ENCODE data around the gene DYNC1I1.

The DYNC1I1 gene

DNA sequence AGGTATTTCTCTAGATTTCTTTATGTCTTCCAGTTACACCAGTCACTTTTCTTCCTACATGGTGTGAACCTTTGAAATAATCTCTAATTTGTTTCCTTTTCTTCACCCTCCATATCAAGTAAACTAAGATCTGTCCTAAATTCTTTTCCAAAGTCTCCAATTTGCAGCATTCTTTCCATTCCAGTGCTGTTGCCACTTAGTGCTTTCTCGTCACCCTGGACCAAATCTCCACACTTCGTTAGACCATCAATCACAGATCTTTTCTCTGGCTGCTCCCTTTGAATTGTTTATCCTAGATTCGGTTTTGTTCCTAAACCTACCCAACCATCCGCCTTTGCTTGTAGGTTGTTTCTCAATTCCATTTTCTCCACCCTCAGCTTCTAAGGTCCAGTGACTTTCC, 74.7 kb downstream of the DYNC1I1 start:
- no peak for DNase-seq (ENCODE audit: extremely low read depth in 1 of 2, low read depth in 1 of 2)

DNA sequence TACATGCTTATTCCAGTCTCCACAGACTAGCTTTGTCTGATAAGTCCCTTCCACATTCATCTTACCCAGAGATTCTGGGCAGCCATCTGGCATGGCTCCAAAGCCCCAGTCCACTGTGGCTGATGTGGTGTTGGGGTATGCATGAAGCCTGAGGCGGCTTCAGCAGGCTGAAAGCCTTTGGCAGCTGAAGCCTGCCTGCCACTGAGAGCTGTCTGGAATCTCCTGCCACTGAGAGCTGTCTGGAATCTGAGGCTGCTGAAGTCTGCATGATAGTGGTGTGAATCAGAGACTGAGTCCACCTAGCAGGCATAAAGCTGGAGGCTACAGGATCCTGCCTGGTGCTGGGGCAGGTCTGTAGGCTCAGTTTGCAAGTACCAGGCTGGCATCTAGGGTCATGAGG, 87.1 kb downstream of the DYNC1I1 start:
- DNase-seq (ENCODE audit: extremely low read depth in 1 of 2, low read depth in 1 of 2): no peak

DNA sequence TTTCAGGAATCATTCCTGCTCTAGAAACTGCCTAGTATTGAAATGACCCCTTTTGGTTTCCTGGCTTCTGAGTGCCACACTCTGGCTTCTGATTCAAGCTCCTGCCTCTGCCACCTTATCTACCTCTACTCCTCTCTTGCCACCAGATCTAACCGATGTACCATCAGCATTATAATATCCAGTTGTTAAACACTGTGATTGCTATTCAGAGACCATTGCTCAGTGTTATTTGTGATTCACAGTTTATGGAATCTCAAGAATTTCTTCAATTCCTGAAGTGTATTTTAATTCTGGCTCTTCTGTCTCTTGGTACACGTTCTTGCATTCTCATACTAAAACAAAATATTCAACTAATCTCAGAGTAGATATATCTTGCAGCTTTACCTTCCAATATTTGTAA, 88.7 kb downstream of the DYNC1I1 start:
- DNase-seq (ENCODE audit: extremely low read depth in 1 of 2, low read depth in 1 of 2): no peak

DNA sequence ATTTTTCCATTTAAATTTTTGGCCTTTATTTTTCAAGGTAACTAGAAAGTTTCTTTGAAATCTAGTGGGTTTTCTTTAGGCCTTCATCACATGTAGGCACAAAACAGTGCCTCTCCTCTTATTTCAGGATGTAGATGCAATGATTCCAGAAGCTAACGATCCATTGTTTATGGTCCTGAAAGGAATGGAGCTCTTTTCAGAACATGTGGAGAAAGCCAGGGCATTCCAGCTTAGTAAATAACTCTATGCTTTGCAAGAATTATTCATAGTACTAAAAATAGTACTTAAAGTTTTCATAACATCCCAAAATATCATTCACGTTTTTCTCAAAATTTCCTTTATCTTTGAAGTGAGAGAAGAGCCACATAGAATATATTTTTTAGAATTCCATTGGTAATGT, 91.3 kb downstream of the DYNC1I1 start:
- DNase-seq (ENCODE audit: extremely low read depth in 1 of 2, low read depth in 1 of 2): no peak

DNA sequence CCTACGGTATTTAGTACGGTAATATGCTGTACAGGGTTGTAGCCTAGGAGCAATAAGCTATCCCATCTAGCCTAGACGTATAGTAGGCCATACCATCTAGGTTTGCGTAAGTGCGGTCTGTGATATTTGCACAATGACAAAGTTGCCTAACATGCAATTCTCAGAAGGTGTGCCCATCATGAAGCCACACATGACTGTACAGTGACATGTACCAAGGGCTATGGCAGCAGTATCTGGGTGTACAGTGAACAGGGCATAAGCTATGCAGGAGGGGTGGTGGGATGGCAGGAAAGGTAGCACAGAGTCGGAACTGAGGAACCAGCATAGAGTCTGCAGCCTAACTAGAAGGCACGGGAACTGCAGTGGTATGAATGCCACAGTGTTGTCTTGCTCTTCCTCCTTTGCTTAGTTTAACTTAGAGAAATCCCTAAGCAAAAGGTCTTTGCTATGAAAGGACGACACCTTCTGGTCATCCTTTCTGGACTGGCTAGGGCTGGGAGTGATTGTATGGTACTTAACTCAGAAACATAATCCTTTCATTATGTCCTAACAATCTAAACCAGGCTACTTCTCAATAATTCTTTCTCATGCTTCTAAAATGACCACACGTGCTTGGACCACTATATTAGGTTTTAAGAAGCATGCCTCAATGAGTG, 93.5 kb downstream of the DYNC1I1 start:
- DNase-seq (ENCODE audit: extremely low read depth in 1 of 2, low read depth in 1 of 2): no peak

DNA sequence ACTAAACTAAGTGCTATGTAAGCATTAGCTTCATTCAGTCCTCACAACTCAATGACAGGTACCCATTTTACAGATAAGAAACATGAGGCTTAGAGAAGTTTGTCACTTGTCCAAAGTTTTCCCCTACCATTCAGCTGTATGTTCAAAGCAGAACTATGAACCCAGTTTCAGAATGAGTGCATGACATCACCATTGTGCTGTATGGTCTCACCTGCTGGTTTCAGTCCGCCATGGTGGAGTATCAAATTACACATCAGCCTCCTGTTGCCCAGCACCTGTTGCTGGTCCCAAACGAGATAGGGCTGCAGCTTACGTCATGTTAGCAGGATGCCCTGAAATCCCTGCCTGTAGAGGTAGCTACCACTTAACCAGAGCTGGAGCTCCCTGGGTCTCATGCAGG, 95.0 kb downstream of the DYNC1I1 start:
- no peak for DNase-seq (ENCODE audit: extremely low read depth in 1 of 2, low read depth in 1 of 2)

DNA sequence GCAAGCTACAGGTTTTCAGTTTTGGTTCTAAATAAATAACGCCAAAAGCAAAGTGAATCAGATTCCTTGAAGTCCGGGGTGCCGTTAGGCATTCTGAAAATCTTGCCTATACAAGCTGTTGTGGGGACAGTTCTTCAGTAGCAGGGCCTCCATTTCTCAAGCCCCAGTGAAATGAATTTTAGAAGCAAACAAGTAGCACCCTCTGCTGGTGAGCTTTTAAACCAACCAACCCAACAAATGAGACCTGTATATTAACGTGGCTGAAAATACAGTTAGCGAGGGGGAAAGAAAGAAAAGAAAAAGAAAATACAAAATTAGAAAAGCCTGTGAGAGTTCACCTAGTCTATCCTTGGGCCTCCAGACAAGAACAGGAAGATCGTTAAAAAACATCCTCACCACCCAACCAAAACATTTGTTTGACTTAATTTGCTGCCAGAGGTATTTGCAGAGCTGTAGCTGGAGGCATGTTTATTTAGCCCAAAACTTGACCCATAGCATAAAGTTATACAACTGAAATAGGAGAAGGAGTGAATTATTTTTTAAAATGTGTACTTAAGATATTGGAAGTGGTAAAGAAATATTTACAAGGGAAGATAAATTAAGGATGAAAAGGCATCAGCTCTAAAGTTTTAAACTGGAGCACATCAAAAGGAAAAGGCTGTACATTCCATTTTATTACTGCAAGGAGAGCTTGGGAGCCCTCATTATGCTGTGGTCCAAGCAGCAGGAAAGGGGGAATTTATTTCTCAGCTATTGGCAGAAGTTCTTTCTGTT, 98.9 kb downstream of the DYNC1I1 start:
- DNase-seq (ENCODE audit: extremely low read depth in 1 of 2, low read depth in 1 of 2): no peak

DNA sequence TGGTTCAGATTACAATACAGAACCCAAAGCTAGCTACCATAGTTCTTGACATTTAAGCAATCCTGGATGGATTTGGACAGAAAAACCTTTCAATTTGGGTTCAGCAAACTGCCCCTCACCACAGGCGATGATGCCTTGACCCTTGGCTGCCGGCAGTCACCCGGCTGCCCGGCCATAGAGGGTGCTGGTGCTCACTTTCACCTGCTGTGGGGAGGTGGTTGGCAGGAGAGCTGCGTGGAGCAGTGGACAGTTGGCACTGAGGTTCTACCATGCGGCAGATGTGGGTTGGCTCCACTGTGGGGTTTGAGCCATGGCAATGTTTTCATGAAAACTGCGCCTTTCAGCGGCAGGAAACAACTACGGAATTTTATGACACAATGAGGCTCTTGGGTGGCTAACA, 99.5 kb downstream of the DYNC1I1 start:
- DNase-seq (ENCODE audit: extremely low read depth in 1 of 2, low read depth in 1 of 2): no peak

DNA sequence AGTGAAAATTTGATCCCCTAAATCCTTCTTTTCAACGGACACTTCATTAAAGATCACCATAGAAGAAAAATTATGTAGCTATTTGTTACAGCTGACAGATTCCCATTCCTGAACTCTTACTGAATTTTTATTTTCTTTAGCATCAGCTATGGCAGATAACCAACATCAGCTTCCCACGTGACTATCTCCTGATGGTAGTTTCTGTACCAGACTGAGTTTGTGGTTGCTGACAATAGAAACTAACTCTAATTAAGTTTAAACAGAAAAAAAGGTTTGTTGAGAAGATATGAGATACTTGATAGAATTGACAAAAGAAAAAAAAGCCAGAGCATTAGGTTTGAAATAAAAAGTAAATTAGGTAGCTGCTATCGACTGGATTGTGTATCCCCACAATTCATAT, 101.8 kb downstream of the DYNC1I1 start:
- DNase-seq (ENCODE audit: extremely low read depth in 1 of 2, low read depth in 1 of 2): no peak

DNA sequence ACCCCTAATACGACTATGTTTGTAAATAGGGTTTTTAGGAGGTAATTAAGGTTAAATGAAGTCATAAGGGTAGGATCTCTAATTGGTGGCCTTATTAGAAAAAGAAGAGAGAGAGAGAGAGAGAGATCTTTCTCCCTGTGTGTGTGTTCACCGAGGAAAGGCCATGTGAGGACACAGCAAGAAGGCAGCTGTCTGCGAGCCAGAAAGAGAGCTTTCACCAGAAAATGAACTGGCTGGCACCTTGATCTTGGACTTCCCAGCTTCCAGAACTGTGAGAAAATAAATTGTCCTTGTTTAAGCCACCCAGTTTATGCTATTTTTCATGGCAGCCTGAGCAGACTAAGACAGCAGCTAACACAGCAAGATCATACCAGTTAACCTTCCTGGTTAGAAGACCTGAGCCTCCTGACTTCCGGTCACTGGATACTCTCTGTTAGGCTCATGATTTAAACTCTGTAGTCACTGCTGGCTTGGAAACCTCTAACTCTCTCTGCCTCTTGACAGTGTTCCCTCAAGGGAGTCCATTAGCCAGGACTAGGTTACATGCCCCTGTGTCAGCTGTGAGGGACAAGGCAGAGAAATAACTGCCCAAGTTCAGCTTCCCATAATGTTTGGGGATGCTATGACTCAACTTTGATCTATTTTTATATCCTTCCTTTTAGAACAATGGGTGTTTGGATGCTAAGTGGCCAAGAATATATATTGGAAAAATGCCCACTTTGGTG, 102.3 kb downstream of the DYNC1I1 start:
- no peak for DNase-seq (ENCODE audit: extremely low read depth in 1 of 2, low read depth in 1 of 2)

DNA sequence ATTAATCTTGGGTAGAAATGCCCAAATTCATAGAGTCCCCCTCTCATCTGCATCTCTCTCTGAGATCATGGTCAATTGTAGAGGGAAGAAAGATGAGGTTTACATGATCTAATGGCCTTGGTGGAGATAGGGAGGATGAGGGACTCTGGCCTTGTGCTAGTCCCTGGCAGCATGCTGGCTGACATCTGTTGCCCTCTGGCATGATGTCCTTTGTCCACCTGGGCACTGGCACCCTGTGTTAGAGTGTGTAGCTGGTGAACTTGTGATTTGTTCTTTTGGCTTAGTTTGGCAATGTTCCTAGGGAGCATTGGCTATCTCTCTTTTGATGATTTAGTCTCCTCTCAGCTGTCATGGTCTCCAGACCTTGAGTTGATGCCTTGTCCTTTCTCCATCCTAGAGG, 103.2 kb downstream of the DYNC1I1 start:
- DNase-seq (ENCODE audit: extremely low read depth in 1 of 2, low read depth in 1 of 2): no peak

DNA sequence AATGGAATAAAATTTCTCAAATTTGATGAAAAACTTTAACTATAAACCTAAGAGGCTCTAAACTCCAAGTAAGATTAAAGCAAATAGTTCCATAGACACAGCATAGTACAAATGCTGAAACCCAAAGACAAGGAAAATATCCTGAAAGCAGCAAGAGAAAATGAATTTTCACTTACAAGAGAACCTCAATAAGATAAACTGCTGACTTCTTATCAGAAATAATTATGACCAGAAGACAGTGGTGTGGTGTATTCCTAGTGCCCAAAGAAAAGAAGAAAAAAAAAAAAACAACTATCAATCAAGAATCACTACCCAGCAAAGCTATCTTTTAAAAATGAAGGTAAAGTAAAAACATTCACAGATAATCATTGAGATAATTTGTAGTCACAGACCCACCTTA, 106.3 kb downstream of the DYNC1I1 start:
- DNase-seq (ENCODE audit: extremely low read depth in 1 of 2, low read depth in 1 of 2): no peak

DNA sequence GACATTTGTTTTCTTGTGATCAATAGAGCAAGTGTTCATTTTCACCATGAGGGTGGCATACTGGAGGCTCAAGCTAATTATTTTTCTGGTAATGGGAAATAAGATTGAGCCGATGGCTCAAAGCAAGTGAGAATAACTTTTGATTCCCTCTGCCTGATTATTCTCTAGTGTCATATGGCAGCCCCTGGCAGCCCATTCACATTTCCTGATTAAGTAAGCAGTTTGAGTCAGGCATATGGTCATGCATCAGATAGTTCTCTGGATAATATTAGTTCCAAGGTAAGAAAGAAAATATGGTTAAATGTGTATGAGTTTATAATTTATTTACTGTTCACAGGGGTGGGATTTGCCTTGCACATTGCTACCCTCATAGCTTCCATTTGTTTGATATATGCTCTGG, 109.2 kb downstream of the DYNC1I1 start:
- DNase-seq (ENCODE audit: extremely low read depth in 1 of 2, low read depth in 1 of 2): no peak

DNA sequence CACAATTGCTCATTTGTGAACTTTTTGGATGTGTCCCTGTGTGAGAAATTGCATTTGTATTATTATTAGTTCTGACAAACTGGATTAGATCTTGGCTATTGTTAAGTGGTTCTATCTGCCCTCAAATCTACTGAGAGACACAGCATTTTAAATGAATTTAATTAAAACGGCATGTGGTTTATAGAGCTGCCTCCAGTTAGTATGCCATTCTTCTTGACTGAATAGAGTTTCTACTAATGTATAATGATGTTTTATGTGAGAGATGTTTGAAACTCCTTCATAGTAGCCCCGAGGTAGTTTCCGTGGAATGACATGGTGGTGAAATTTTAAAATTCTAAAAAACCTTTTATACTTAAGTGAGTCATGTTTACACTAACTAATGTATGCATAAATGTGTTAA, 110.9 kb downstream of the DYNC1I1 start:
- no peak for DNase-seq (ENCODE audit: extremely low read depth in 1 of 2, low read depth in 1 of 2)

DNA sequence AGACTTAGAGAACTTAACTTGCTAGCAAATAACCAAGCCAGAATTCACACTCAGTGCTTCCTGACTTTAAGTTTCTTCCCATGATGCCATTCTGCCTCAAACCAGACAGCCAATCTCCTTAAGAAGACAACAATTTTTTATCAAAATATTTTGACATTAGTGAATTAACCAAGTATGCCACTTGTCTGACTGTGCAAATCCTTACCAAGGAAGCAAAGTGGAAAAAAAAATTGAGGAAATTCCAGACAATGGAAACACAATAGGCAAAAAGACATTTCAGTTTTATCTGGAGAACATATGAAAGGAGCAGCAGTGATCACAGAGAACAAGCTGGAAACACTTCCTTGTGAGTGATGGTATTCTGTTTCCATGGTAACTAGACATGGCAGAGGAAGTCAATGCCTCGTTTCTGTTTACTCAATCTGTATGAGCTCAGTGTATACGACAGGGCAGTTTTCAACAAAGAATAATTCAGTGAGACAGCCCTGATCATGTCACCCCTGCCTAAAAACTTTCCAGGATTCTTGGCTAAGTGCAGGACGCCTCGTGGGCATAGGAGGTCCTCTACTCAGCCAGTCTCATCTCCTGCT, 114.2 kb downstream of the DYNC1I1 start:
- DNase-seq (ENCODE audit: extremely low read depth in 1 of 2, low read depth in 1 of 2): no peak

DNA sequence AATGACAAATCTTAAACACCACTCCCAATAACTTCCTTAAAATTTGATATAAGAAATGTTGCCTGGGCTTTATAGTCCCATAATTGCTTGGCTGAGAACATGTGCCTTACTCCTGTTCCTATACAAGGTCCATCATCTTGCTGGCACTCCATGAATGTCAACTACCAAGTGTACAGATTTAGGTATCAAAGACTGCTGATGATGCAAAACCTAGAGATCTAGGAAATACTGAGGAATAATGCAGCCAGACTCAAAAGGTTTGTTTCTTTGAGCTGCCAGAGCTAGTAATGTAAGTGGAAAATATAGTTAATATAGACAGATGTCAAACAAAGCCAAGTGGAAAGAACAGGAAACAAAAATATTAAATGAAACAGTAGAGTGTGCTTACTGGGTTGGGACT, 121.1 kb downstream of the DYNC1I1 start:
- no peak for DNase-seq (ENCODE audit: extremely low read depth in 1 of 2, low read depth in 1 of 2)

DNA sequence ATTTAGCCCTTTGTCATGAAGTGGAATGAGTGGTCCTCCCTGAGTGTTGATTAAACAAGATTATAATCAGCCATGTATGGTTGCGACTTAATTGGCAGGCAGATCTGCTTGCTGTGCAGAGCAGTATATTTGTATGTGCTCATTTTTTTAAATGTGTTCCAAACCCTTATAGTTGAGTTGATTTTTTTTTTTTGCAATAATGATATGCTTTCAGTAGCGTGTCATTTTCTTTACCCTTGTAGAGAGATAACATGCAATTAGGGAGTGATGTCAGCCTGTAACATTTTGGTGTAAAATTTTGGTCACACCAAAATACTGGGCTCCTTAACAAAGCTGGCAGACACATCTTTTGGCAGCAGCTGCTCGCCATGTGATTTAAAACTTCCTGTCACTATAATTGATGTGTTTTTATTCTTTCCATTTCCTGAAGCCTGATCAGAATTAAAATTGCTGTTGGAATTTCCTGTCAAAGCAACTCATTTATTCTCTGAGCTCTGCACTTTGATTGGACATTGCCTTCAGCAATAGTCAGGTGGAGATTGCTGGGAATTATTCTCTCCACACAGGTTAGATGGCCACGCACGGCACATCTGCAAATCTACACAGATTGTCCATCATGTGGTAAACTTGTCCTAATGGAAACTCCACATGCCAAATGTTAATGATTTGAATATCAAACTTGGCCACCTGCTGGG, 125.3 kb downstream of the DYNC1I1 start:
- DNase-seq (ENCODE audit: extremely low read depth in 1 of 2, low read depth in 1 of 2): no peak

DNA sequence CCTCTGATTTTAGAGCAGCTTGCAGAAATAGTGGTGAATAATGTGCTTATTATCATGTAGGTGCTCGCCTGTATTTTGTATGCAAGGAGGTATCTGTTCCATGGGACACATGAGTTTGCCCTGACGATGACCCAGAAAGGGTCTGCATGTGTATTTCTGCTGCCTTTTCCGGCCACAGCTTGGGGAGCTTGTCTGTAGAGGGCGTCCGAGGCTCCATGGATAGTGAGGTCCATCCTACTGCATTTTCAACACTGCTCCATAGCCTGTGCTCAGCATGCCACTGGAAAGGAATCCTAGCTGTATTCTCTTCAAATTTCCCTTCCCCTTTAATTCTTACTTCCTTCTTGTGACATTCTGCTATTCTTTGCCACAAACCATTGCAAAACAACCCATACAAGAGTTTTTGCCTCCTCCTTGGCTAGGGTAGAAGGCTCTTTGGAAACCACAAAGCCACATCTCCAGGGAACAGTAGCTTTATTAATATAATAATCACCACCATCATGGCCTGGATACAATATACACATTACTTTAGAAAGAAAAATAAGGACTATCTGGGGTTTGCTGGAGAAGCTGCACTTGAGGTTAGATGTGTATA, 127.7 kb downstream of the DYNC1I1 start:
- DNase-seq (ENCODE audit: extremely low read depth in 1 of 2, low read depth in 1 of 2): no peak

DNA sequence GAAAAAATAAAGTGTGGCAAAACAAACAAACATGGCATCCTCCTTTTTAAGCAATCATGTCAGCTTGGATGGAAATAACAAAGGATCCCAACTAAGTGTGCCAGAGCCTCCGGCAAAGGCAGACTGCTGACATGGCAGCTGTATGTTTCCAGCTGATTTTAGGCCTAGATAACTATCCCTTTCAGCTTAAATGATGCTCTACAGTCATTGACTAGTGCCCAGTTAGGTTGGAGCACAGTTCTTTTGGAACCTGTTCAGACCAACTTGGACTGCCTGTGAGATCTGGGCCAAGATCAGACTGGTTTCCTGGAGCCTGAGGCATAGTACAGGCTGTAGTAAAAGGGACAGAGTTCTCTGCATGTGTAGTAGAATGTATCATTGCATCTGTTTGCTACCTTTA, 128.7 kb downstream of the DYNC1I1 start:
- DNase-seq (ENCODE audit: extremely low read depth in 1 of 2, low read depth in 1 of 2): no peak

DNA sequence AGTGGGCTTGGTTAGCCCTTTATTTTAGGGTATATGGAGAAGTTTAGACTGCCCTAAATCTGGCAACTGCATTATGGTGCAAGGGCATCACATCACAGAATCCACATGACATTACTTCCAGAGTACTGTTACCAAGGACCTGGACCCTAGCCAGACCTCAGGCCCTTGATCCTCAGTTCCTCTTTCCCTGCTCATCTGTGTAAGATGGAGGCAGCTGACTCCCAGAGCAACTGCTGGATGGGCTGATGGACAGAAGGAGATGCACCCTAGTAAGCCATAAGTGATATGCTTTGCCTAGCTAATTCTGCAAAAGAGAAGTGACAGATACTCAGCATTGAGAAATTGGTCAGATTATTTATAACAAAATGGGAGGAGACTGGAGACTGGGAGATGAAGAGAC, 131.7 kb downstream of the DYNC1I1 start:
- DNase-seq (ENCODE audit: extremely low read depth in 1 of 2, low read depth in 1 of 2): no peak

DNA sequence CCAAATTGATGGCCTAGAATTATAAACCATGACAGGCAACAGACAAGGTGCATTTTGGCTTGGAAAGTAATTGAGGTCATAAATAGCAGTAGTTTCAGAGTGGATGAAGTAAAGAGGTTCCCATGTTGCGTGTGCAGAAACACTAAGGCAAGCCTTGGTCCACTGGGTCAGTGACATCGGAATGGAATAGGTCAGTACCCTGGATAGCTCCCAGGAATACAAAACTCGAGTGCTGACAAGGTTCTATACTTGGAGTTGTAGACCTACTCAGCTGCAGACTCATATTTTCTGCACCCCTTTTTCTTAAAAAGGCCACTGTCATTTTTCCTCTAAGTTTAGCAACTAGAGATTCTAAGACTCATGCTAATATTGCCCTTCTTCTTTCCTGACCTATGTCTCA, 132.8 kb downstream of the DYNC1I1 start:
- no peak for DNase-seq (ENCODE audit: extremely low read depth in 1 of 2, low read depth in 1 of 2)

Data from activated CD8-positive, alpha-beta memory T cell treated with anti-CD3 and anti-CD28 coated beads for 1 hour (primary cell).